Stimulated activated CD4-positive, alpha-beta T cell treated with anti-CD3 and anti-CD28 coated beads, TNF-alpha, amount 100 ng/mL, for 4 hours (primary cell): ENCODE results near the gene PSMG4.

Experiments used
- DNase-seq, 3 experiments: peaks; one replicate each; pipeline ENCODE4 v3.0.0-alpha.2; 2020; ENCODE audit warnings: low read depth in 3 of 3

The PSMG4 gene

GRCh38 chr6:3290149-3290930 is 31.6 kb downstream of the PSMG4 start:
- no peak for DNase-seq

DNA sequence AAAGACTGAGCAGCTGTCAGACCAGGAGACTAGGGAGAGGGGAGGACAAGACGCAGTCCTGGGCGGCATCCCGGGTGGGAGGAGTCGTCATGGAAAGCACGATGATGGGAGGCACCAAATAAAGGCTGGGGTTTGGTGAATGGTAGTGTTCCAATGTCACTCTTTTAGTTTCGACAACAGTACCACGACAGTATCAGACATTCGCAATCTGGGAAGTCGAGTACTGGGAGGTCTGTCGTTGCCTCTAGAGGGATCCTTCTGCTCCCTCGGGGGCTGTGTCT is 32.1 kb downstream of the PSMG4 start:
- DNase-seq: no peak

DNA sequence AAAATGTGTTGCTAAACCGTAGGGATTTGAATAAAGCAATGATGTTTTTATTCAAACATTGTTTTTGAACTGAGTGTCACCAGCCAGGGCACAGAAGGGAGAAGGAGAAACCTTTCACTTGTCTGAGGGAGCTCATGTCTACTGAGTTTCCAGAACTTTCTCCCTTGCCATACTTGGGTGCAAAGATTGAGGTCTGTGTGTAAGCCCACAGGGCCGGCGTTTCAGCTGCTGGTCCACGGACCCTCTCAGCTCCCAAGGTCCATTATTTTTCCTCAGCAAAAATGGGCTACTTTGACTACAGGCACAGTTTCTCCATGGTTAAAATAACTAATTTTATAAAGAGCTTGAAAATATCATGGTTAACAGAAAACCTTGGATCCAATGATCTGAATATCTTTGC is 32.6 kb downstream of the PSMG4 start:
- DNase-seq: no peak

- no peak for DNase-seq
Measured at GRCh38 chr6:3291987-3292386, 33.2 kb downstream of the PSMG4 start.

- DNase-seq: no peak
Measured at GRCh38 chr6:3292431-3293197, 33.9 kb downstream of the PSMG4 start.

DNA sequence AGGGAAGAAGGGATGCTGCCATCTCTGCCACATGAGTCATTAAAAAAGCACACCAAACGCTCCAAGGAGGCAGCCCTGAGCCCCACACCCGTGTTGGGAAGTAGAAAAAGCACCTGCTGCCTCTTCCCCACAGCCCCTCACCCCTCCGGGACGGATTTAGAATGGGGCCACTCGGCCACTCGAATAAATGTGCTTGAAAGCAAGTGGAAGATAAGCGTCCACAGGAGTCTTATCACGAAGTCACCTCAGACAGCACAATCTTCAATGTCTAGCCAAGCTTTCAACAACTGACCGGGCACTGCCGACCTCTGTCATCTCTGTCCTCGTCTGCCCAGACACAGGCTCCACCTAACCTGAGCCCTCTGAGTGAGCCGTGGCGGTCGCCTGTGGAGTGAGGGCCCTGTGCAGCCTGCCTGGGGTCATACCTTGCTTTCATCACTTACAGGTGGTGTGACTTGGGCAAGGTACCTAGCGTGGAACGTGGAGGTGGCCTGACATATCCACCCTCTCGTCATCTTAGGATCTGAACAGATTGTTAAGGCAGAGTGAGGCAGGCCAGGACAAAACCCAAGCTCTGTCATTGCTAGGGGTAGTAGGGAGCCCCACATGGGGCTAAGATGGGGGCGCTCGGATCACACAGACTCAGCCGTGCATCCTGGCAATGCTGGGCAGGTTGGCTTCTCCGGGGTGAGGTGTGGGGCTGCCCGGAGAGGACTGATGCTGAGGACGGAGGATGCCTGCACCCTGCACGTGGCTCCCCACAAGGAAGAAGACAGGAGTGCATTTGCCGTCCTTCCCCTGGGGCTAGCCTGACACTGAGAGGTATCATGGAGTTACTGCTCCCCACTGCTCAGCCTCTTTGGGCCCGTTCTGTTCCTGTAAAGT is 34.8 kb downstream of the PSMG4 start:
- DNase-seq: no peak

DNA sequence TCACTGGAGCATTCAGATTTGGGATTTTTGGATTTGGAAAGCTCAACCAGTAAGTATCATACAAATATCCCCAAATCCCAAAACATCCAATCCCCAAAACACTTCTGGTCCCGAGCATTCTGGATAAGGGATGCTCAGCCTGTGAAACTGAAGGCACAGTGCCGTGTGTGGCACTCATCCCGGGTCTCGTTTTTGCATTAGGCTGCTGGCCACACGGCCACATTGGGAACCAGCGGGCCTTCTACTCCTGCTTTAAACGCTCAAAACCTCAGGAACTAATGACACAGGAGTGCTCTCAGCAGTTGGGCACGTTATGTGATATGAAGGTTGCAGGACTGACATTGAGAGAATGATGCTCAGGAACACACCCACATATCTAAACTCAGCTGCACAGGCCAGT is 35.6 kb downstream of the PSMG4 start:
- no peak for DNase-seq

DNA sequence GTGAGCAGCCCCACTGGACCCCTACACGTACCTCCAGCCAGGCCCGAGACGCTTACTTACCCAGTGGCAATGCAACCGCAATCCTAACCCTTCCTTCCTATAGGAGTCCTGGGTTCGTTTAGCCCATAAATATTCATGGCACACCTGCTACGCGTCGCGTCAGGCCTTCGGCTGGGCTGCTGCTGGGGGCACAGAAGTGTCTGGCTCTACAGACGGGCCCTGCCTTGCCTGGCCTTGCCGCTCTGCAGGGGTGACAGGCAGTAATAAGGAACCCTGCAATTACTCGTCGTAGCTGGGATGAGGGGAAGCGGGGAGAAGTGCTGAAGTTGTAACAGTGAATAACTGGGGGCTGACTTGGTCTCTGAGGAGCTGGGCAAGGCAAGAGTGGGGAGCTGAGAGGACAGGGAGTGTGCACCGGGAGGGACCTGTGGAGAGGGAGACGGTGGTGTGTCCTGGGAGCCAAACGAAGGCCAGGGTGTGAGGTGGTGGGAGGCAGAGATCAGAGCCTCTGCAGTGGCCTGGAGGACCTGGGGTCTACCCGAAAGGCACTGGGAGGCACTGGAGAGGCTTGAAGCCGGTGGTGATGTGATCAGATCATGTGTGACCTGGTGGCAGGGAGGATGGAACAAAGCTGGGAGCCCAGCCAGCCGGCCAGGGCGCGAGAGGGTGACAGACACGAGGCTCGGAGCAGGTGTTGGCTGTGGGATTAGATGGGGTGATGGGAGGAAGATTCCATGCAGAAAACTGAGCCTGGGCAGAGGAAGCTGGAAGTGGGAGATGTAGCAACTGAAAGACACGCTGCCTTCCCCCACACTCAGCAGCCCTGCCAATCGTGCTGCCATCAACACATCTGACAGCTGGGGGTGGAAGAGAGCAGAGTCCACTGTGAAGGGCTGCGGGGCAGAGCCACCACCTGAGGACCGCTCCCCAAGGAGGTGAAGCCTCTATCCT is 36.4 kb downstream of the PSMG4 start:
- DNase-seq: no peak

GRCh38 chr6:3296078-3296477 is 37.3 kb downstream of the PSMG4 start:
- no peak for DNase-seq

DNA sequence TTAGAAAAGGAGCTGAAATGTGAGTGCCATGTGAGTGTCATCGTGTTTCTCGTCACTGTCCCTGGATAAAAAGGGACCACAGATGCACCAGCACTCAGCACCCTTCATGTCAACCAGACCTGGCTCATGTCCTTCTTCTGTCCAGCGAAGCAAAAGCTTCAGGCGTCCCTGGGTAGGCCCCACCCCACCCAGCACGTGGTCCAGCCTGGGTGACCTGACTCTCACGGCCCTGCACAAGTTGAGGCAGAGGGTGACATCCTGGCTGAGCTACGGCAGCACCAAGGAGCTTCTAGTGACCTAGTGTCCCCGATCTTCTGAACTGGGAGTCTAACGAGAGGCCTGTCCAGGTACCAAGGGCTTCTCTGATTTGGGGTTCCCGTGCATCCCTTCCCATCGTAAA is 37.8 kb downstream of the PSMG4 start:
- no peak for DNase-seq

GRCh38 chr6:3297006-3297405 is 38.3 kb downstream of the PSMG4 start:
- no peak for DNase-seq

DNA sequence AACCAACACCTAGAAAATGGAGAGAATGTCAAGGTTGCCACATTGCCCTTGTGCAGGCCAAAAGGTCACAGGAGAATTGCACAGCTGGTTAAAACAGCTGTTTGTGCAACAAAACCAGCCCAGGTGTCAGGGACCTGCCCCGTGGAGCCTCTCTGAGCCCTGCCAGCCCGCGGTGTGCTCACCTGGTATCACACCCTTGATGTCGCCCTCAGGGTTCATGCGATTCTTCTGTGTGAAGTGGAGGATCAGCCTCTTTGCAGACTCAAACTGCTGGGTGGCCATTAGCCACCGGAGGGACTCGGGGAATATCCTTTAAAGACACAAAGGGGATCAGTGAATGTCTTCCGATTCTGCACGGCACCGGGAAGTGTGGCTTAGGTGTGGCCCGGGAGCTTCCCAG is 39.2 kb downstream of the PSMG4 start:
- DNase-seq: no peak

DNA sequence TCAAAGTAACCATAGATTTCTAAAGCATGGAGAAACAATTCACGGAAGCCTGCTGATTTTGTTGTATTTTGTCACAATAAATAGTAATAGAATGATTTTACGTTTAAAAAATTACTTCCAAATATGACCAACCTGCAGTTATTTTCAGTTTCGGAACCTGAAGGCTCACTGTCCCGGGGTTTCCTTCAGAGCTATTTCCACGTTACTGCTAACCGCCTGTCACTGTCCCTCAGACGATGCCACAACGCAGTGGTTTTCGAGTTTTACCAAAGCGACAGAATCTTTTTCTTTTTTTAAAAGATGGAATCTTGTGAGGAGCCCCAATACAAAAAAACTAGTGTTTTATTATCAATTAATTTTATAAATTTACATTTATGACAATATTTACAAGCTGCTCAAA is 40.5 kb downstream of the PSMG4 start:
- DNase-seq: no peak

DNA sequence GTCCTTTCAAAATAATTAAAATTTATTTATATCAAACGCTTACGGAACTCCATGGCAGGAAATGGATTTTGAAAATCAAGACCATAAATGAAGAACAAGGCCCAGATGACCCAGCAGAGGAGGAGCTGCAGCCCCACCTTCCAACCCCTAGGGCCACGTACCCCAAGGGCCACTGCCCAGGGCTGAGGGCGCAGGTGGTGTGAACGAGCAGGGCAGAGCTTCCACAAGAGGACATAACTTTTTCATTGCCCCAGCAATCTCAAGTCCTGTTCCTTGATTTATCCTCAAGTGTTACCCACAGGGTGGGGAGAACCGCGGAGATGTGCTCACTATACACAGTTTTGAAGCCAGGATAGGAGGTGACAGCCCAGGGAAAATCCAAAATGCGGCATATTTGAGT is 42.8 kb downstream of the PSMG4 start:
- no peak for DNase-seq

DNA sequence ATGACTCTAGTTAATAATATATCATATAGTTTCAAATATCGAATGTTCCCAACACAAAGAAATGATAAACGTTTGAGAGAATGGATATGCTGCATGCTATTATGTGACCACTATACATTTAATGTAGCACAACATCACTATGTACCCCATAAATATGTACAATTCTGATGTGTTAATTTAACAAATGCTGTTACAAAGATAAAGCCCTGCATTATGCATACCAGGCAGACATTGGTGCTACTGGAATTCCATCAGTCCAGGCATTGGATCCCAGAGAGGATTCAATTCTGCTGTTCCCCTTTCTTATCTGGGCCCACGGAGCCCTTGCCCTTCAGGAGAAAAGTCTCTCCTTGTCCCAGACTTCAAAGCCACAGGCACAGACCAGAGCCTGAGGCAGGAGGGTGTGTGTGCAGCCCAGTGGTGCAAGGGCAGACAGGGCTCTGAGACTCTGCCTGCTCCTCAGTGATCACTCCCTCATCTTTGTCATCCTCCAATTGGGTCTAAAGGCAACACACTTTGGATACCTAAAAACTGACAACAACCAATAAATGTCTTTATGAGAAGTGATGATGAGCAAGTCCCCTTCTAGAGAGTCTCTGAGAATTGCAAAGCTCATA is 45.2 kb downstream of the PSMG4 start:
- DNase-seq: no peak

GRCh38 chr6:3304500-3305215 is 45.9 kb downstream of the PSMG4 start:
- no peak for DNase-seq

DNA sequence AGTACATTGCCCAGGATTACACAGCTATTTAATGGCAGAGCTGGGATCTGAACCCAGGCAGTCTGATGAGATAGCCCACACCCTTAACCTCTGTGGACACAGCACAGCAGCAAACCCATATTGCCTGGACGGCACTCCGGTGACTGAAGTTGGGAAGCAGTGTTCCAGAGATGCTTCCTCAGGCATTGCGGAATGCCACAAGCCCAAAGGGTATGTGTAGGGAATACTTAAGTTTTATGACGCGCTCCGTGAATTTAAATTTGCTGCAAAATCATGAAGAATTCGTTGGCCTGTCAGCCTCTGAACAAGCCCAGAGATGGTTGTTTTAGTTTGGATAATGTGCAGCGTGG is 46.4 kb downstream of the PSMG4 start:
- DNase-seq: no peak

DNA sequence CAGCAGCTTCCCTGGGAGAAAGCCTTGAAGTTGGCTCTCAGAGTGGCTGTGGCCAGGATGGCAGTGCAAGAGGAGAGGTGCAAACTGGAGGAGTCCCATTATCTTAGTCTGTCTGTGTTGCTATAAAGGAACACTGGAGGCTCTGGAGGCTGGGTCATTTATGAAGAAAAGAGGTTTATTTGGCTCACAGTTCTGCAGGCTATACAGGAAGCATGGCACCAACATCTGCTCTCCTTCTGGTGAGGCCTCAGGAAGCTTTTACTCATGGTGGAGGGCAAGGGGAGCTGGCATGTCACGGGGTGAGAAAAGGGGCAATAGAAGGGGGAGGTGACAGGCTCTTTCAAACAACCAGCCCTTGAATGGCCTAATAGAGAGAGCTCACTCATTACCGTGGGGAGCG is 47.1 kb downstream of the PSMG4 start:
- no peak for DNase-seq

- DNase-seq: no peak
Measured at GRCh38 chr6:3306848-3307247, 48.1 kb downstream of the PSMG4 start.

- no peak for DNase-seq
Measured at GRCh38 chr6:3307436-3307835, 48.7 kb downstream of the PSMG4 start.

DNA sequence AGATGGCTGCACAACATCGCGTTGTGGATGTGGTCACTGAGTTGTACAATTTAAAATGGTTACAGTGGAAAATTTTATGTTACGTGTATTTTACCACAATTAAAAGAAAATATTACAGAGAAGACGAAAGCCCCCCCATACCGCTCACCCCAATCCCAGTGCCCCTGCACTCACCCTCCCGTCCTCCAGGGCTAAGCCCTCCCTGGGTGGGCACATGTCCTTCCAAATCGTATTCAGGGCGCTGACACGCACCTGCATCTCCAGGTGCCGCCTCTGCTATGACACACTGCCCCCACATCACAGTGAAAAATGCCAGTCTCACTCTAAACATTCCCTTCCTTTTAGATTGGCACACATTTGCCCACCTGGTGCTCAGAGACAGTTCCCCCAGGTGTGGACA is 49.4 kb downstream of the PSMG4 start:
- no peak for DNase-seq
